ENCODE measurements around the gene NHLRC2.

The NHLRC2 gene

DNA sequence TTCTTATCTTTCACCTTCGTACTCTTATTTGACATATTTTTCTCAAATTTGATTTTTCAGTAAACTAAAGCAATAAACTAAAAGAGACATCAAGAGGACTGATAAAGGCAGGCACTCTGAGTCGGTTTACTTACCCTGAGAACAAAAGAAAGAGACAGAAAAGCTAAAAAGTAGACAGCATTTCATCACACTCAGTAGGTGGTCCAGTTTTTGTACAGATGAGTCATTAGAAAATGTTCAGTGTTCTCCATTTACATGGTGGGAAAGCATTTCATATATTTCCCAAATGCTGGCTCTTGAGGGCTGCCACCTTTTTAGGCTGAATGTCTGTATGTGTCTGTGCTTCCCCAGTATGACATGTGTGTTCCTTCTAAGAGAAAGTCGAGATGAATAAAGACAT lies 52.7 kb downstream of the NHLRC2 start:
- DNase-seq (ENCODE audit: low read depth, low spot score): peak; percentile 54

DNA sequence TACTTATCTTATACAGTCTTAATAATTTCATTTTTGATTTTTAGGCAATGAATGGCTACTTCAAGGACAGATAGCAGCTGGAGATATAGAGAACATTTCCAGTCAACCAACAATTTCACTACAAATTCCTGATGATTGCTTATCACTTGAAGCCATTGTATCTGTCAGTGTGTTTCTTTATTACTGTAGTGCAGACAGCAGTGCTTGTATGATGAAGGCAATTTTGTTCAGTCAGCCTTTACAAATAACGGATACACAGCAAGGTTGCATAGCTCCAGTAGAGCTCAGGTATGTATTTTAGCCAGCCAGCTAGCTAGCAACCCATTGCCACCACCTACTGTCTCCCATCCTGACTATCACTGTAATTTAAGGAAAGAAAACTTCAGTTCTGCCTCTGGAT lies 53.8 kb downstream of the NHLRC2 start:
- DNase-seq (ENCODE audit: low read depth, low spot score): no peak

DNA sequence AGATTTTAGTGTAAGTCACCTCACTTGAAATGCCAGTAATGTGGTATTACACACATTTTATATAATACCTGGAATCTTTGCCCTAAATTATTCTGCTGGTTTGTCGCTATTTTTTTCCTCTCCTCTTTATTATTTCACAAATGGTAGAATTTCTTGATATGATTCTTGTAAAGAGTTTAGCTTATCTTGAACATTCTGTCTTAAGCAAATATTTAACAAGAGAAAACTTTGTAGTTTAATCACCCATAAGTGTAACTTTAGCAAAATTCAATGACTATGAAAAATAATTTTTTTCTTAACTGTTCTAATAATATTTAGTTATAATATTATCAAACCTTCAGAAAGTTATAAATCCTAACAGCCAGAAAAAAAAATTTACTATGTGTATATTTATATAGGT lies 56.7 kb downstream of the NHLRC2 start:
- no peak for DNase-seq (ENCODE audit: low read depth, low spot score)

GRCh38 chr10:113911839-113912238 lies 57.4 kb downstream of the NHLRC2 start:
- DNase-seq (ENCODE audit: low read depth, low spot score): no peak

GRCh38 chr10:113912582-113912981 lies 58.1 kb downstream of the NHLRC2 start:
- DNase-seq (ENCODE audit: low read depth, low spot score): no peak

GRCh38 chr10:113914956-113915355 lies 60.5 kb downstream of the NHLRC2 start:
- DNase-seq (ENCODE audit: low read depth, low spot score): no peak

- no peak for DNase-seq (ENCODE audit: low read depth, low spot score)
These were observed 61.1 kb downstream of the NHLRC2 start for GRCh38 chr10:113915540-113915939.

- DNase-seq (ENCODE audit: low read depth, low spot score): no peak
These were observed 61.6 kb downstream of the NHLRC2 start for GRCh38 chr10:113916053-113916452.

- DNase-seq (ENCODE audit: low read depth, low spot score): no peak
These were observed 63.2 kb downstream of the NHLRC2 start for GRCh38 chr10:113917636-113918035.

GRCh38 chr10:113920114-113920513 lies 65.7 kb downstream of the NHLRC2 start:
- DNase-seq (ENCODE audit: low read depth, low spot score): no peak

GRCh38 chr10:113920875-113921274 lies 66.4 kb downstream of the NHLRC2 start:
- DNase-seq (ENCODE audit: low read depth, low spot score): no peak

GRCh38 chr10:113921561-113922370 lies 67.3 kb downstream of the NHLRC2 start:
- DNase-seq (ENCODE audit: low read depth, low spot score): no peak

DNA sequence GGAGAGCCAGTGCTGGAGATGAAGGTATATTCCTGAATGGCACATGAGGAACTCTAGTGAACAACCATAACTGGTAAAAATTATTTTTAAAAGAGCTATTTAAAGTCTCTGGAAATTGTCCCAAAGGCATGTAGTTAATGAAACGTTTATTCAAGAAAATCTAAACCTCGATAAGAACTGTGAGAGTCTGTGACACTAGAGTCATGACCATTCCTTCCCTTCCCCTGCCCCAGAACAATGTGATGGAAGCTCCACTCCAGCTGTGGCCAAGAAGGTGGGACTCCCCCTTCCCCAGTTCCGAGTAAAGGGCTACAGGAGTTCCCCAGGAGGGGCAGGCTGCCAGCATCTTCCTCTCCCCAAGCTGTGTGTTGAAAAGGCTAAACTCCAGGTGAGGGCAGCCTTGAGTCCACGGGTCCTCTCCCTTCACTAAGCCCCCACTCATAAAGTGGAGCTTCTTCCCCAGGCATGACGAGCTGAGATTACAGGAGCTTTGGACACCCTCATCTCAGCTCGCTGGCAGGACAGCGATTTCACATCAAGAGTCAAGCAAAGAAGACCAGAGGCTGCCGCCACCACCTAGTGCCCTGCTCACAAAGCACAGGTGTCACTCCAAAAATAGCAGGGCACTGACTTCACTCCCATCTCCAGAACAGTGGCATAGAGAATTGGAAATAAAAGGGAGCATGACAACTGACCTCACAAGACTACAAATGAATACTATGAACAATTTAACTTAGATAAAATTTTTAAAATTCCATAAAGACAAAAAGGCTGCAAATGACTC lies 68.5 kb downstream of the NHLRC2 start:
- DNase-seq (ENCODE audit: low read depth, low spot score): no peak

GRCh38 chr10:113924186-113924585 lies 69.7 kb downstream of the NHLRC2 start:
- DNase-seq (ENCODE audit: low read depth, low spot score): no peak

DNA sequence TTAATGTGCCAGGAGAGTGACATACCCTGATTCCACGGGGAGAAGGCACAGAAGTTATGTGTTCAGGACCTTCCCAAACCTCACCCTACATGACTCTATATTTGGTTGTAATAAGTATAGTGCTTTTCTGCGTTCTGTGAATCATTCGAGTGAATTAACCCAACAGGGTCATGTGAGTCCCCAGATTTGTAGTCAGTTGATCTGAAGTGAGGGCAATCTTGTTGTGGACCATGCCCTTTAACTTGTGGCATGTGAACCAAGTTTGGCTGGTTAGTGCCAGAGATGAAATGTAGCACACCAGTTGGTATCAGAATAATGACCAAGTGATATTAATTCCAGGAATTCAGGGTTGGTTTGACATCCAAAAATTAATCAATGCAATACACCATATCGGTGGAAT lies 70.2 kb downstream of the NHLRC2 start:
- DNase-seq (ENCODE audit: low read depth, low spot score): no peak

DNA sequence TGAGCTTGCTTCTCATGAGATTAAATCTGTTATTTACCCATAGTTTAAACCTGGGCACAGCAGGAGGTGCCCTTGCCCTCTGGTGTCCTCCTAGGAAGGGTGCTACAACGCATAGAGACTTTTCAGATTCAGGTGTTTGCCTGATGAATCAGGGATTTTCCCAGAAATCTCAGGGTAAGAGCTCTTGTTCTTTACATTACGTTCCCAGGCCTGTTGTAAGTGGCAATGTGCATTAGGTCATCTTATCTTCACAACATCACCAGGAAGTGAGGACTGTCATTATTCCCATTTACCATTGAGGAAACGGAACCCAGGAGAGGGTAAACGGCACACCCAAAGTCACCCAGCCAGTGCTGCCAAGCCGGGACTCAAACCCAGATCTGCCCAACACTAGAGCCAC lies 73.0 kb downstream of the NHLRC2 start:
- no peak for DNase-seq (ENCODE audit: low read depth, low spot score)

DNA sequence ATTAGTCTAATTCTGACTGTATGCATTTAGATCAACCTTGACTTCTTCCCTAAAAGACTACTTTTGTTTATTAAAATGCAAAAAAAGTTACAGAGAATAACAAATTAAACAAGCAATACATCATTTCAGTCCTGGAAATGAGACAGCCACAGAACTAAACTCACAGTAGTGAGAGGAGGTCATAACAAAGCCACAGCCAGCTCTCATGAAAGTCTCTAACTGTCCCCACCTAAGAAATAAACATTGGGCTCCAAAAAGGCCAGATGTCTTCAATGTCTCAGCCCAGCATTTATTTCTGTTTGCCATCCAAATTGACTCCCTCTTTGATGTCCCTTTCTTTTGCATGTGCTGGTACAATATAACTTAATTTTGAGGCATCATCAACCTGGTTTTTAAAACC lies 74.4 kb downstream of the NHLRC2 start:
- no peak for DNase-seq (ENCODE audit: low read depth, low spot score)

- no peak for DNase-seq (ENCODE audit: low read depth, low spot score)
These were observed 75.1 kb downstream of the NHLRC2 start for GRCh38 chr10:113929522-113929921.

DNA sequence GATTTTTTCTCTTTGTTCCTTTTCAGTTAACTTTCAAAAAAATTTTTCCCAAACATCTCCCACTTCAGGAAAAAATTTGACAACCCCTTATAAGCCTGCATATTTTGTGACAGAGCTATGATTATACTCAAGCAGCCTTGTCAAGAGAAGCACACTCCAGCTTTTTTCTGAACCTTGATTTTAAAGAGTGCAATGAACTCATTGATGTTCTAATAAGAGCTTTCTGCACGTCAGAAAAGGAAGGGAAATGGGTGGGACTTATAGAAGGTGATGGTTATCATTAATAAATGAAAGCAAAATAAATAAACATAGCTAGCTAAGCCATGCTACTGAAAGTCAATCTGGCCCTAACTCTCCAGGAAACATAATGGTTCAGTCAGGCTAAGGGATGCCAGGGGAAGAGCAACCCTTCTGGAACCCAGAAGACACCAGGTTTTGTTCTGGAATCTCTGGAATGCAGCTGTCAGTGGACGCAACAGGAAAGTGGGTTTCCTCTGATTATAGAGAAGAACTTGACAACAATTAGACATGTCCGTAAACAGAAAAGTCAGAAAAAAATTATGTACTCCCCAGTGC lies 76.1 kb downstream of the NHLRC2 start:
- no peak for DNase-seq (ENCODE audit: low read depth, low spot score)

GRCh38 chr10:113932854-113933253 lies 78.4 kb downstream of the NHLRC2 start:
- no peak for DNase-seq (ENCODE audit: low read depth, low spot score)

DNA sequence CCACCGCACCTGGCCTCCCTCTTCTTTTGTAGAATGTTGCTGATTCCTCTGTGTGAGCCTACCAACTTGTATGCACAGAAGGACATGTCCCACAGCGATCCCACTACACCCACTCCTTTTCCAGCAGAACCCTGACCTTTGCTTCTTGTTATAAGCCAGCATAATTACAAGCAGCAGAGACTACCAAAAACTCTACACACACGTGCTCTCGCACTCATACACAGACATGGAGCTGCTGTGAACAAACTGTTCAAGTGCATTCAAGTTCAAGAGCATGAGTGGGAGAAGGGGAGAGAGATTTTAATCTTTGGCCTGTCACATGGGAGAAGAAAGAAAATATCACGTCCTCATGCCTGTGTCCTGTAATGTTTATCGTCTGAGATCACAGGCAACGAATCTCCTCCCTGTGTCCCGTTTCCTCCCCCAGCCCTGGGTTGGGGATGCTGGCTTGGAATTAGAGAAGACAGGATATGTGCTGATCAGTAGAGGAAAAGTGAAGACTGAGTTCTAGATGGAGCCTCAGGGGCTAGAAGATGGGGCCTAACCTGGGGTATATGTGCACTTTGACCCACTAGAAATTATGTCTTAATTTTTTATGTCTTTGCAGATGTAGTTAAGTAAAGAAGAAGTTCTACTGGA lies 79.6 kb downstream of the NHLRC2 start:
- DNase-seq (ENCODE audit: low read depth, low spot score): no peak

GRCh38 chr10:113937258-113937657 lies 82.8 kb downstream of the NHLRC2 start:
- no peak for DNase-seq (ENCODE audit: low read depth, low spot score)
